ENCODE data around the gene TIGAR.
A peak's percentile ranks its signal among the peaks of the same experiment; 100 is the strongest.

TIGAR gene

DNA sequence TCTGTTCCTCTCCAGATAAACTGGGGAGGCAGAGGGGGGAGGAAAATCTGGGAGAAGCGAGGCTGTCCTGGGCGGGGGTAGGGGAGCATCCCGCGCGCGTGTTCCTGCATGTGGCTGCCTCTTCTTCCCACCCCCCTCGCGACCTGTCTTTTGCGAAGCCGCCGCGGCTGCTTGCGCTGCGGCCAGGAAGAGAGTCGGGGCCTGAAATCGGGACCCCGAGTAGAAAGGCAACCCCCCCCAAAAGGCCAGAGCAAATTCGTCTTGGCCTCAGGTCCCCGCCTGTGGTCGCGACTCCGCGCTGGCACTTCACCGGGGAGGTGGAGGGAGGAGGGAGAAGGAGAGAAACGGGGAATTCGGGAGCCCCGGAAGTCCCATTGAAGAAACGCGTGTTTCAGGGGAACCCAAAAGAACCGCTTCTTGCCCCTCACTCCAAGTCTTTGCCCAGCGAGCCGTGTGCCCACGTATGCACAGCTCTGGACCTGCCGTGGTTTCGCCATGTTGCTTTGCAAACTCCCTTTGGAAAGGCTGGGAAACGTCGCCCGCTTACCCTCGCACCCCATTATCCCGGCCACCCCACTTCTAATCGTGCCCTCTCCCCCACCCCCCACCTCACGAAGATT, 46.5 kb upstream of the TIGAR start:
- peak overlapping the region; percentile 48 for H3K27ac ChIP-seq
- TF ChIP-seq, protein P1, sequence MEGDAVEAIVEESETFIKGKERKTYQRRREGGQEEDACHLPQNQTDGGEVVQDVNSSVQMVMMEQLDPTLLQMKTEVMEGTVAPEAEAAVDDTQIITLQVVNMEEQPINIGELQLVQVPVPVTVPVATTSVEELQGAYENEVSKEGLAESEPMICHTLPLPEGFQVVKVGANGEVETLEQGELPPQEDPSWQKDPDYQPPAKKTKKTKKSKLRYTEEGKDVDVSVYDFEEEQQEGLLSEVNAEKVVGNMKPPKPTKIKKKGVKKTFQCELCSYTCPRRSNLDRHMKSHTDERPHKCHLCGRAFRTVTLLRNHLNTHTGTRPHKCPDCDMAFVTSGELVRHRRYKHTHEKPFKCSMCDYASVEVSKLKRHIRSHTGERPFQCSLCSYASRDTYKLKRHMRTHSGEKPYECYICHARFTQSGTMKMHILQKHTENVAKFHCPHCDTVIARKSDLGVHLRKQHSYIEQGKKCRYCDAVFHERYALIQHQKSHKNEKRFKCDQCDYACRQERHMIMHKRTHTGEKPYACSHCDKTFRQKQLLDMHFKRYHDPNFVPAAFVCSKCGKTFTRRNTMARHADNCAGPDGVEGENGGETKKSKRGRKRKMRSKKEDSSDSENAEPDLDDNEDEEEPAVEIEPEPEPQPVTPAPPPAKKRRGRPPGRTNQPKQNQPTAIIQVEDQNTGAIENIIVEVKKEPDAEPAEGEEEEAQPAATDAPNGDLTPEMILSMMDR (conservative IDR thresholded peaks at IDR 0.05; ENCODE audit: low read depth), result no peak
- ChIA-PET CTCF (interaction anchor here (0.5 to 0.7 kb wide), 2 partner anchors 367 to 381 kb away, joined by 3 to 6 read pairs; no protein-coding TSS in a partner anchor), POLR2A (ENCODE audit: low non-redundant PET) (interaction anchor here (0.5 kb wide), 1 partner anchor 276 kb away, joined by 3 read pairs; no protein-coding TSS in a partner anchor)
- peak; percentile 27 for DNase-seq (ENCODE audit: low spot score)

DNA sequence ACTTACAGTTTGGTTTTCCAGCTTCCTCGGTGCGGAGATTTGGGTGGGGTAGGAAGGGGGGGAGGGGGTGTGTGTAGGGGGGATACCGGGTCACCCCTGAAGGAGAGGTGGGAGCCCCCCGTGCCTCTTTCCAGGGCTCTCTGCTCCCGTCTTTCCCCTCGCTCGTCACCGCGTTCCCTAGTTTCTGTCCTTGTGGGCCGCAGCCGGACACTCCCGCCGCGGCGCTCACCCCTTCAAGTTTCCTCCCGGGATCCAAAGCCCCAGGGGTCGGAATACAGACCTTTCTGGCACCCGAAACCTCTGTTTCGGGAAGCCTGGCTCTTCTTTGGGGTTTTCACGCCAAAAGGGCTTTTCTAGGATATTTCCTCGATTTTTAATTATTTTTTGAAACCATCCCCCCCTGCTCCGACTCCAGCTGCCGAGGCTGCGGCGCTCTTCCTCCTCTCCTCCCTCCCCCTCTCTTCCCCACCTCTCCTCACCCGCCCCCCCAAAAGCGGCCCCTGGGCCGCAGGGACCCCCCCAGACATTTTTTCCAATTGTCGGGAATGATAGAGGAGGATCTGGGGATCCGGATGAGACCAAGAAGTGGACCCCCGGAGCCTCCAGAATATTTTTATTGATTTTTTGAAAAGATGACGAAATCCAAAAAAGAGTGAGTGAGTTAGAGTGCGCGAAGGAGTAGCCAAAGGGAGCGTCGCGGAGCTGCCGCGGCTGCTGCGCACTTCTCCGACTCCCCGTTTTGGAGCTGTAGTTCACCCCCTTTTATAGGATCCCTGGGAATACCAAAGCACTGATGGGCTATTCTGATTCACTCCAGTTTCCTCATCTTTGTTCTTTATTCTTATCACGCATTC, 45.8 kb upstream of the TIGAR start:
- ChIA-PET CTCF (interaction anchor here (0.5 to 4.4 kb wide), 5 partner anchors 179 to 389 kb away, joined by 3 to 39 read pairs (median 6); no protein-coding TSS in a partner anchor), POLR2A (ENCODE audit: low non-redundant PET) (interaction anchor here (0.5 to 0.7 kb wide), 3 partner anchors 9 to 277 kb away, joined by 3 read pairs; no protein-coding TSS in a partner anchor)
- H3K27ac ChIP-seq, result peak overlapping the region; percentile 48
- TF ChIP-seq, protein P1 (conservative IDR thresholded peaks at IDR 0.05; ENCODE audit: low read depth), result no peak
- DNase-seq (ENCODE audit: low spot score), result peak; percentile 21

GRCh38 chr12:4275870-4276301, 45.1 kb upstream of the TIGAR start:
- H3K27ac ChIP-seq, result no peak overlapping the region
- no peak for DNase-seq (ENCODE audit: low spot score)
- TF ChIP-seq, protein P1 (conservative IDR thresholded peaks at IDR 0.05; ENCODE audit: low read depth), result no peak
- CTCF ChIA-PET, result interaction anchor here (0.6 to 4.4 kb wide), 7 partner anchors 161 to 390 kb away, joined by 3 to 39 read pairs (median 14); no protein-coding TSS in a partner anchor
- POLR2A ChIA-PET (ENCODE audit: low non-redundant PET), result interaction anchor here (0.7 kb wide), 1 partner anchor 245 kb away, joined by 3 read pairs; no protein-coding TSS in a partner anchor

DNA sequence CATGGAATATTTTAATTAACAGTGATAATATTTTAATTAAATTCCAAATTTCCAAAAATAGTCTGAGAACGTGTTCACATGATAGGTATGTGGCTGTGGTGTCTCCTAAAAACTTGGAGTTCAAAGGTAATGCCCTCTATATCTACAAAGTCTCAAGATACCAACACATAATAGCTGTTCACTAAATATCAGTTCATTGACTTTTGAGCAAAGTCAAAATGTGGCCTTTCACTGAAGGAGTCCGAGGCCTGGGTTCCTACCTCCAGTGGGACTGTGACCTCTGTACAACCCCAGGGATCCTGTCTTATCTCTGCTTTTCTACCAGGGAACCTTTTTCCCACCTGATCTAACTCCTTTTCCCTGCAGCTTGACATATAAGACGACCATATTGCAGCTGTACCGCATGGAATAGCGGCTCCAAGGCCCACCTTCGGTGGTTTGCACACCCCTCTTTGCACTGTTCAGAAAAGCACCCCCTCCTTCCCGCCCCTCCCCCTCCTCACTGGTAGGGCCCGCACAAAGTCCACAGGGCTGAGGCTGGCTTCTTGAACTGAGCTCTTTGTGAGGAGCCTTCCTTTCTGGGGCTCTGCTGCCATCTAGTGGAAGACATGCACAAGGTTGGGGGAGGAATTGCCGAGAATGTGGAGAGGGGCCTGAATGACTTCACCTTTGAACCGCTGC, 44.3 kb upstream of the TIGAR start:
- TF ChIP-seq, protein P1 (conservative IDR thresholded peaks at IDR 0.05; ENCODE audit: low read depth), result peak; percentile 67
- CTCF ChIA-PET, result interaction anchor here (0.5 to 4.4 kb wide), 32 partner anchors 9 to 1142 kb away, joined by 3 to 39 read pairs (median 4); no protein-coding TSS in a partner anchor
- DNase-seq (ENCODE audit: low spot score), result peak; percentile 76
- POLR2A ChIA-PET (ENCODE audit: low non-redundant PET), result interaction anchor here (0.6 kb wide), 1 partner anchor 243 kb away, joined by 3 read pairs; no protein-coding TSS in a partner anchor
- no peak overlapping the region for H3K27ac ChIP-seq

DNA sequence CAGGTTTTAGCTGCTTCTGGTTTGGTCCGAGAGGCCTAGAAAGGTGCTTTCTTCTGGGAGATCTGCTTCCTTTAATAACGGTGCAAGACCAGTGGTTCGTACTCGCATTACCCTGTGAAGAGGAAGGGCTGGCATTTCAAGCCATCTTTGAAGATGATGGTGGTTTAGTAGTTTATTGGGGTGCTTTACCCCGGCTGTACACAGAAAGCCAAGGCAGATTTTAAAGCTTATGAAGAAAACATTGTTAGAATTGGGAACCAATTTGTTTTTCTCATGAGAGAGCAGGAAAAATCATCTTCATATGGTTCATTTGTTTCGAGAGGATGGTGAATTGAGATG, 43.8 kb upstream of the TIGAR start:
- POLR2A ChIA-PET (ENCODE audit: low non-redundant PET), result interaction anchor here (0.6 kb wide), 1 partner anchor 244 kb away, joined by 3 read pairs; no protein-coding TSS in a partner anchor
- CTCF ChIA-PET, result interaction anchor here (0.6 to 4.4 kb wide), 27 partner anchors 9 to 1142 kb away, joined by 3 to 39 read pairs (median 5); no protein-coding TSS in a partner anchor

More for the DNA sequence above, 43.8 kb upstream of the TIGAR start:
- DNase-seq (ENCODE audit: low spot score), result no peak
- no peak overlapping the region for H3K27ac ChIP-seq
- TF ChIP-seq, protein P1 (conservative IDR thresholded peaks at IDR 0.05; ENCODE audit: low read depth), result no peak; the same call in 1 of the 2 replicates
